Measurements from ENCODE around the gene ANKRD13C.

The ANKRD13C gene

DNA sequence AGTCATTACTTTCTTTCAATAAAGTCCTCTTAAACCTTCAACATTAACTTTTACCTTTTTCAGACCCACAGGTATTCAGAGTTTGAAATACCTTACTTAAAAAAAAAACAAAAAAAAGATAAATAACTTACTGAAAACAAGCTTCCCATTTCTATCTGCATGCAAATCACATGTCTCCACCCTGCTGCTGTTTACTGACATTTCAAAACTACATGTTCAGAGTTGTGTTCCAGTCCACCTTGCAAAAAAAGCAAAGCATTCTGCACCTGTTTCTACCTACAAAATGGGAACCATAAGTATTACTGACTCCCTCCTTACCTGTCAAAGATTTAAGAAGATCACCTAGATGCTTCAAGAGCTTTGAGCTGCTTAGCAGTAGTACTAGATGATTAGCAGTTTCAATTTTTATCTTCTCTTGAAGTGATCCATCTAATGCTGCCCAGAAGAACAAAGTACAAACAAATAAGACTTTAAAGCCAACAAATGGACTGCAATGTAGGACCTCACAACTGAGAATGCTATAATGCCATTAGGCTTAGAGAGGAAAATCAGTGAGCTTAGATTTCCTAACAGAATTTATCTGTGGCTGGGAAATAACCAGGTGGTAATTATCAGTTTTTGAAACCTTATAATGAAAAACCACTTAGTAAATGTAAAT, 61.2 kb downstream of the ANKRD13C start:
- no peak for DNase-seq (ENCODE audit: low spot score)

DNA sequence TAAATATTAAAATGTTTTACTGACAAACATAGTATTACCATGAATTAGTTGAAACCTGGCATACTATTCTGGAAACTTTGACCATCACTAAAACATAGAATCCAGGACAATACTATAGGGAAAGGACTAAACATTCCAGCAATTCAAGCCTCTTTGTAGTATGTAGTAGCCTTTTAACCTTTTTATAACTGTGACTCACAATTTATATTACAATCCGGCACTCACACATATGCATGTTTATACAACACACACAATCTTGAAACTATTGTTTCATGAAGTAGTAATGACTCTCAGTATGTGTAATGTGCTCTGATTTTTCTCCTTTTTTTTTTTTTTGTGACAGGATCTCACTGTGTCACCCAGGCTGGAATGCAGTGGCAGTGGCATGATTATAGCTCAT, 64.3 kb downstream of the ANKRD13C start:
- DNase-seq (ENCODE audit: low spot score) = no peak

DNA sequence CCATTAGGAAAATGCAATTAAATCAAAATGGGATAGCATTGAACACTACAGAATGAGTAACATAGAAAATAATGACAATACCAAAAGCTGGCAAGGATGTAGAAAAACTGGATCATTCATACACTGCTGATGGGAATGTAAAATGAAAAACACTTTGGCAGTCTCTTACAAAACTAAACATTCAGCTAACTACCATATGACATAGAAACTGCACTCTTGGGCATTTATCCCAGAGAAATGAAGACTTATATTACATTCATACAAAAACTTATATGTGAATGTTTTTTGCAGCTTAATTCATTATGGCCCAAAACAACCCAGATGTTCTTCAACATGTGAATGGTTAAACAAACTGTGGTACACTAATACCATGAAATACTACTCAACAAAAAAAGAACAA, 66.4 kb downstream of the ANKRD13C start:
- DNase-seq (ENCODE audit: low spot score) = no peak

DNA sequence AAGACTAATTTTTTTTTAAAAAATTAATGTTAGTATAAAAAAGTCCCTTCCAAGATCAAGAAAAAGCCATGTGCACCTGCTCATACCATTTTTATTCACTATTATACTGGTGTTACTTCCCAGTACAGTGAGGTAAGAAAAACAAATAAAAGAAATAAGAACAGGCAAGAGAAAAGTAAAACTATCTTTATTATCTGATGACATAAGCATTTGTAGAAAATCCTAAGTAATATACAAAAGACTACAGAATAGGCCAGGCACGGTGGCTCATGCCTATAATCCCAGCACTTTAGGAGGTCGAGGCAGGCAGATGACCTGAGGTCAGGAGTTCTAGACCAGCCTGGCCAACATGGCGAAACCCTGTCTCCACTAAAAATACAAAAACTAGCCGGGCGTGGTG, 68.1 kb downstream of the ANKRD13C start:
- DNase-seq (ENCODE audit: low spot score) = no peak

DNA sequence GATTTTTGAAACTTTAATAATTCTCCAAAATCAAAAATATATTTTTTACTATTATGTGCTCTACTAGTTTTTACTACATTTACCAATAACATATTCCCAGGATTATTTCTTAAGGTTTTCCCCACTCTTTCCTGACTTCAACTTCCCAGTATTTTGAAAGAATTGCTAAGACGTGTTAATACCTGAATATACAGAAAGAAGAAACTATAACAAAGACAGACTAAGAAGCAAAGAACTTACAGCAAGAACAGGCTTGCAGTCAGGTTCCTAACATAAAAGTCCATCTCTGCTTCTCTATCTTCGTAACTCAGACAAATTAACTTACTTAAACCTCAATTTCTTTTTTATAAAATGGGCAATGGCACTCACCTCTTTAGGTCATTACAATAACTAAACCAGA, 70.2 kb downstream of the ANKRD13C start:
- DNase-seq (ENCODE audit: low spot score) = no peak

DNA sequence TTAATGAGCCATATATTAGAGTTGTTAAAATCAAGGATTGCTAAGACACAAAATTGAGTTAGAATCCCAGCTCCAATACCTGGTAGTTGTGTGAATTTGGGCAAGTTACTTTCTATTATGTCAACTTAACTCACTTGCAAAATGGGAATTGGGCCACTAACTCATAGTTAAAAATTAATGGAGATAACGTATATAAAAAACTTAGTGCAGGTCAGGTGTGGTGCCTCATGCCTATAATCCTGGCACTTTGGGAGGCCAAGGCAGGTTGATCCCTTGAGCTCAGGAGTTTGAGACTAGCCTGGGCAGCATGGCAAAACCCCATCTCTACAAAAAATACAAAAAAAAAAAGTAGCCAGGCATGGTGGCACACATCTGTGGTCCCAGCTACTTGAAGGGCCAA, 75.8 kb downstream of the ANKRD13C start:
- DNase-seq (ENCODE audit: low spot score) = no peak

DNA sequence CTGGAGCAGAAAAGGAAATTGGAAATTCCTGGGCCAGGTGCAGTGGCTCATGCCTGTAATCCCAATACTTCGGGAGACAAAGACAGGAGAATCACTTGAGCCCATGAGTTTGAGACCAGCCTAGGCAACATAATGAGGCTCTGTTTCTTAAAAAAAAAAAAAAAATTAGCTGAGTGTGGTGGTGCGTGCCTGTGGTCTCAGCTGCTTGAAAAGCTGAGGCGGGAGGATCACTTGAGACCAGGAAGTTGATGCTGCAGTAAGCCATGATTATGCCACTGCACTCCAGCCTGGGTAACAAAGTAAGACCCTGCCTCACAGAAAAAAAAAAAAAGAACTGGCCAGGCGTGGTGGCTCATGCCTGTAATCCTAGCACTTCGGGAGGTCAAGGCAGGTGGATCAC, 76.6 kb downstream of the ANKRD13C start:
- DNase-seq (ENCODE audit: low spot score) = no peak

DNA sequence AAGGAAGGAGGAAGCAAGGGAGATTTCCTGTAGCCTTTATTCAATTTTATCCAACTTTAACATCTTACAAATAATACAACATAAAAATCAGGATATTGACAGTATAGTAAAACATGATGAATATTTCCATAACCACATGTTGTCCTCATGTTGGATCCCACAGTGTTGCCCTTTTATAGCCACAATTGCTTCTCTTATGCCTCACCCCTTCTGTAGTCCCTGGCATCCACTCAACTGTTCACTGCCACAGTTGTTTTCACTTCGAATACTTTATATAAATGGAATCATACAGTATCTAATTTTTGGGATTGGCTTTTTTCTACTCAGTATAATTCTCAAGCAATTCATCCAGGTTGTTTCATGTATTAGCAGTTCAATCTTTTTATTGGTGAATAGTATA, 88.6 kb downstream of the ANKRD13C start:
- DNase-seq (ENCODE audit: low spot score) = no peak

DNA sequence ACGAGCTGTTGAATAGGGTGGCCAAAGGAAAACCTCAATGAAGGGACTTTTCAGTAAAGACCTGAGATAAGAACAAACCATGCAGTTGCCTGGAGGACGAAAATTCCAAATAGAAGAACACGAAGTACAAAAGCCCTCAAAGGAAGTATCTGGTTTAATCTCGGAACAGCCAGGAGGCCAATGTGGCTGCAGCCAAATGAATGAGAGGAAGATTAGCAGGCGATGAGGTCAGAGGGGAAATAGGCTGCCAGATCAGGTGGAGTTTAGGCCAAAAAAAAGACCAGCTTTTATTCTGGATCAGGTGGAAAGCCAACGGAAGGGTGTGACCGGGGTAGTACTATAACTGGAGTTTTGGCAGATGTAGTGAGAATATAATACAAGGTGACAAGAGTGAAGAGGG, 89.7 kb downstream of the ANKRD13C start:
- DNase-seq (ENCODE audit: low spot score) = no peak

DNA sequence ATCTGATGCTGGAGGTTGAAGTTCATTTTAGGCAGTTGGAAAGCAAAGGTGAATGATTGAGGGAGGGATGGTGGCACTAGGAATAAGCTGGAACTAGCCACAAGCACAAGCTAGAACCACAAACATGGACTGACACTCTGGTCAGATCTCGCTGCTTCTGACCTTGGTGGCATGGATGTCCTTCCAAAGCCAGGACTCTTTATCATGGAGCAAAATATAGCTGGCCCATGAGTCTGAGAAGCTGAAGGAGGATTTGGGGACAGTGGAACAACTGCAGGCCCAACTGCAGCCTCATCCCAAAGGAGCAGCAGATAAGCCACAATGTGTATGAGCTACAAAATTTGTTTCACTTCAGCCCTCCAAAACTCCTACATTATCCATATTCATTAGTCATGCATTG, 97.9 kb downstream of the ANKRD13C start:
- DNase-seq (ENCODE audit: low spot score) = no peak

DNA sequence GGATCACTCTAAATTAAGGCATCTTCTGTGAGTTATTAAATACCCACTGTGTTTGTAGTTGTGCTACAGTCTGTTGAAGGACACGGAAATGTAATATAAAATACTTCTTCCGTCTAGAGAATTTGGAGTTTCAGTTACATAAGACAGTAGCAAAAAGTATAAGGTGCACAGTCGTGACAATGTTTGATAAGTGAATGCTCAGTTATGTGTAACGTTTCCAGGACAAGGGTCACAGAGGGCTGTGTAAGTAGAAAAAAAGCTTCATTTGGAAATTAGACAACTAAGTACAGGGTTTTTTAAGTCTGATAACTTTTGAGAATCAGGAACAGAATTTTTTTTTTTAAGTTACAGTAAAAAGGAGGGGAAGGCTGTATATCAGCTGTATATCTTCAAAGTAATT, 105.8 kb downstream of the ANKRD13C start:
- no peak for DNase-seq (ENCODE audit: low spot score)

DNA sequence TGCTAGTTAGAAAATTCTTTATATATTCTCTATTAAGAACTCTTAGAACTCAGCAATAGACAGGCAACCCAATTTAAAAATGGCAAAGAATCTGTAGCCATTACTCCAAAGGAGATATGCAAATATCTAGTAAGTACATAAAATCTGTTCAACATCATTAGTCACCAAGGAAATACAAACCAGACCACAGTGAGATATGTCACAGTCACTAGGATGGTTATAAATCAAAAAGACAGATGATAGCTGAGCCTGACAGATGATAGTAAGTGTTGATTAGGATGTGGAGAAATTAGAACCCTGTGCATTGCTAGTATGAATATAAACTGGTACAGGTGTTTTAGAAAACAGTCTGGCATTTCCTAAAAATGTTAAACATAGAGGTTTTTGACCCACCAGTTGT, 106.8 kb downstream of the ANKRD13C start:
- DNase-seq (ENCODE audit: low spot score) = no peak

DNA sequence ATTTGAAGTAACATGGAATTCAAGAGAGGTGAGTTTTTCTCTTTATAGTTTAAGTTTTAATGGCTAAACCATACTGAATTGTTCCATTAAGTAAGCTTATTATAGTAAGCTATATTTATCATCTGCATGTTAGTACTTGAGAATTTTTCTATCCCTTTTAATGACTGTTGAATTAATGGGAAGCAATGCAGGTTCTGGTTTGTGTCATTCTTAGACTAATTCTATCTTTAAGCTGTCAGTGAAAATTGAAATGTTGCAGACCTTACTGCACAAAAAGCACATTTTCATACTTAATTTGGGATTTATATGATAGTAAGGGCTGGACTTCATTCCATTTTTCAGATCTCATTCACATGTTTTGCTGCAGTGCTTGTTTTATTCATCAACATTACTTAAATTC, 107.4 kb downstream of the ANKRD13C start:
- no peak for DNase-seq (ENCODE audit: low spot score)

DNA sequence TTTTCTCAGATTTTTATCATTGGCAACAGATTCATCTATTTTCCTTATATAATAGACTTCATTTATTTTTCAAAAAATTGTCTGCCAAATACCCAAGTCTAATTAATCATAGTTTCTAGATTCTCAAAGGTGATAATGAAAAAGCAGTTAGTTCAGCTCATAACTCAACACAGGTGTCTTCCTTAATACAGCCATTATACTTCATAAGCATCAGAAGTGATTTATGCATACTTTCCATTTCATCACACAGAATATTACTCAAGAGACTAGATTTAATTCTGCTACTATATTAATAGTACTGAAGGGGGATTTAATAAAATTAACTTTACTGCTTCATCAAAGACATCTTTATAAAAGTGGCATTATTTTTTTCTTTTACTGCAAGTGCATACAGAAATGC, 114.6 kb downstream of the ANKRD13C start:
- DNase-seq (ENCODE audit: low spot score) = no peak

DNA sequence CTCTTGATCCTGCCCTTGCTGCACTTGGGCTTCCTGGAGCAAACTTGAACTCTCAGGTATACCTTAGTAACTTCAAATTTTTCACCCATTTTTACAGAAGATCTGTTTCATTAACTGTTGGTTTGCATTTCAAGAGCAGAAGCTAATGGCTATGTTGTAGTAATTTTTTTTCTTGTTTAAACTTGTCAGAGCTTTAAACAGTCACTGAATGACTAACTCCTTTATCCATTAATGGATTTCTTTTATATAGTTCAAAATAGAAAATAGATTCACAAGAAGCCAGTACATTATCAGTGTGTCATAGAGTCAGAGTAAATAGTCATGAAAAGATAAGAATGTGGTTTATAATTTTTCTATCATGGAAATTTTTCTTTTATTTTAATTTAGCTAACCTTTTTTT, 119.8 kb downstream of the ANKRD13C start:
- DNase-seq (ENCODE audit: low spot score) = no peak

DNA sequence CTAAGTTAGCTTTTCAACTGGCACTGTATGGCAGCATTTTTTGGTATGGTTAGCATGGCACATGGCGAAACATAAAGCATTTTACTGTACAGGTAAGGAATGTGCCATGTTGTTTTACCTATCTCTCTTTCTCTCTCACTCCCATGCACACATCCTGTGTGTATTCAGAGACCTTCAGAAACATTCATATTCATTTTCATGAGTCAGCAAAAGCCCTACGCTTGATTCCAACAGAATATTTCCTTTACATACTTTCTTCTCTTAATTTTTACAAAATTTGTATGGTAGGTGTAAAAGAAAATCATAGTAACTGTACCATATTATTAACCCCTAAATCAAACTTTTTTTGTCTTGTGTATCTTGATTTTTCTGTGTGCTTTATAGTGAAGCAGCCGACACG, 123.0 kb downstream of the ANKRD13C start:
- no peak for DNase-seq (ENCODE audit: low spot score)

DNA sequence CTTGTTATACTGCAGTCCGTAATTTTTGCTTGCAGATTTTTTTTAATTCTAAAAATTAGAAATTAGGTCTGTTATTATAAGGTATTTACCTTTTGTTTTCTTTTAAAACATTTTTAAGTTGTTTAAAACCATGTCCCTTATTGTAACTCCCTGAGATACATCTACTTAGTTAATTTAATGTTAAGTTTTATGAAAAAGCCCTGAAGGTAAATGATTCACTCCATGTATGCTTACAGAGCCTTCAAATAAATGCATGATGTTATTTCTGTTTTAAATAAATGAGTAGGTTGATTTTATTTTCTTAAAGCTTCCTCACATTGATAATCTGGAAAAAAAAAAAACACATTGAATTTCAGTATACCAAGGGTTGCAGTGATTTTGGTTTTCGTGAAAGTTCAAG, 125.9 kb downstream of the ANKRD13C start:
- no peak for DNase-seq (ENCODE audit: low spot score)

DNA sequence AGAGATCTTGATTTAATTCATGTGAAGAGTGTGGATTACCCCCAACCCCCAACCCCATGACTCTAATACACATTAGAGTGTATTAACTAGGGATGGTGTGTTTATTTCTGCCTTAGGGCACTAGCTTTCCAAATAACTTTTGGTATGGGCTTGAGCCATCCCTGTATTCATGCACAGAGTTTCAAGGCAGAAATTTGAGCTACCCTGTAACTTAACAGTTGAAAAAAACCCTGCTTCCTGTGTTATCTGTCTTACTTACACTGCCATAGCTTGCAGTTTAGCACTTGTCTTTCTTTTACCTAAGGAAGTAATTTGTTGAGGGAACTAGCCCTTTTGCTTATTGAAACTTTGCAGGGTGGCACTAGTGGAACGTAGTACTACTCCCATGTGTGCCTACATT, 127.1 kb downstream of the ANKRD13C start:
- DNase-seq (ENCODE audit: low spot score) = no peak

DNA sequence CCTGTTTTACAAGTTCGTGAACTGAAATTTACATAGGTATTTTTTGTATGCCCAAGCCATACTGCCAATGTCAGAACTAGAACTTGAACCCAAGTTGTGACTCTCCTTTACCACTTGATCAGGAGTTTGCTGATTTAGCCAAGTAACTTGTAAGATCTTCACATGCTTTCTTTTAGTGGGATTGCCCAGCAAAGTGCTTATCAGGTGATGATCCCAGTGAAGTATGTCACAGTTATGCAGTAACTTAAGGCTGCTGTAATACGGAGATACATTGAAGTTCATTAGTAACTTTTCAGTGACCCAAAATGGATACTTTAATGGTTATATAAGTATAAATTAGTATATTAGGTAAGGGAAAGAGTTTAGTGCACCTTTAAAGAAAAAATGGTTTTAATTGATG, 129.6 kb downstream of the ANKRD13C start:
- no peak for DNase-seq (ENCODE audit: low spot score)

DNA sequence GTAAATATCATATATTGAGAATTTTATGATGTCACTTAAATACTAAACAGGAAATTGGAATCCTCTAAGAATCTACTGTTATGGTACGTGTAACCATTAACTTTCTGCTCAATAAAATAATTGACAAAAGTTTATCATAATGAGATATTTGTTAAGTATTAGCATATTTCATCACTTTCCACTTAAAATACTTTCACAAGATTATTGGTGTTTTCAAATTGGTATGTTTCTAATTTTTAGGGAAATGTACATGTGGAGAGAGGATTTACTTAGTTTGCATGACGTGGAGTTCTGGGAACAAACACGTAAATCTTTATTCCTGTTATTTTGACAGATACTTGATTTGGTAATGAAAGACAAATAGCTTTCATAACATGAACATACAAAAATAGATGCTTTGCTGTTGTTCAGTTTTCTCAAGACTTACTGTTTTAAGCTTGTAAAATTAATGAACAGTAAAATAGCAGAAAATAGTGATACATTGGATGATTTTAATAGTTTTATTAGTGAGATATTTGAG, 131.7 kb downstream of the ANKRD13C start:
- DNase-seq (ENCODE audit: low spot score) = no peak

DNA sequence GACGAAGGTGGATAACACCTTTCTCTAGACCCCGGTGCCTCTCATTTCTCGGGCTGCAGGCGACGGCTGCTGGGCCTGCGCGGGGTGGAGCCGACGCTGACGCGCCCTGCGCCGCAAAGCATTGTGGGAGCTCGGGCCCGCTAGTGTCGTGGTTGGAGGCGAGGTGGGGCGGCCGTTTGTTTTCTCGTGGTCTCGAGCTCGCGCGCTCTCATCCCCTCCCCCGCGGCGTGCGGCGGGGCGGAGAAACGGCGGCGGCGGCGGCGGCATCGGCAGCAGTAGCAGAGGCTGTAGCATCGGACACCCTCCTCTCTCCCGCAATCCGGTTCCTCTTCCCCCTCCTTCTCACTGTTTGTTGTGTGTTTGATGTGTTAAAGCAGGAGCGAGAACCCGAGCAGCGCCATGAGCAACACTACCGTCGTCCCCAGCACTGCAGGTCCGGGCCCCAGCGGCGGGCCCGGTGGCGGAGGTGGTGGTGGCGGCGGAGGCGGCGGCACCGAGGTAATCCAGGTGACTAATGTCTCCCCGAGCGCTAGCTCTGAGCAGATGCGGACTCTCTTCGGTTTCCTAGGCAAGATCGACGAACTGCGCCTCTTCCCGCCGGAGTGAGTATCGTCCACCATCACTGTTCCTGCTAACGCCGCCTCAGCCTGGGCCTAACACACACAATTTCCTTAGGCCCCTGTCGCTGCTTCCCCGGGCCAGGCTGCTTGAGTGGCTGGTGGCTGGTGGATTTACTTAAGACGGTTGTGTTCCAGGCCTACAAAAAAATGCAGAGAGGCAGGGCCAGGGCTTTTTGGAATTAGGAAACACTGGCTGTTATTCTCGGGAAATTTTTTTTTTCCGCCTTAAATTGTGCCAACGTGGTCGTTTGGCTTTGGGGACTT, 133.0 kb downstream of the ANKRD13C start, which contains the start of gene SRSF11:
Gene SRSF11 (plus strand): TSS at position 143 of the 884 bp plus-strand sequence. CDS start 257 bp downstream, at position 400.
- peak; percentile 85 for DNase-seq (ENCODE audit: low spot score)

DNA sequence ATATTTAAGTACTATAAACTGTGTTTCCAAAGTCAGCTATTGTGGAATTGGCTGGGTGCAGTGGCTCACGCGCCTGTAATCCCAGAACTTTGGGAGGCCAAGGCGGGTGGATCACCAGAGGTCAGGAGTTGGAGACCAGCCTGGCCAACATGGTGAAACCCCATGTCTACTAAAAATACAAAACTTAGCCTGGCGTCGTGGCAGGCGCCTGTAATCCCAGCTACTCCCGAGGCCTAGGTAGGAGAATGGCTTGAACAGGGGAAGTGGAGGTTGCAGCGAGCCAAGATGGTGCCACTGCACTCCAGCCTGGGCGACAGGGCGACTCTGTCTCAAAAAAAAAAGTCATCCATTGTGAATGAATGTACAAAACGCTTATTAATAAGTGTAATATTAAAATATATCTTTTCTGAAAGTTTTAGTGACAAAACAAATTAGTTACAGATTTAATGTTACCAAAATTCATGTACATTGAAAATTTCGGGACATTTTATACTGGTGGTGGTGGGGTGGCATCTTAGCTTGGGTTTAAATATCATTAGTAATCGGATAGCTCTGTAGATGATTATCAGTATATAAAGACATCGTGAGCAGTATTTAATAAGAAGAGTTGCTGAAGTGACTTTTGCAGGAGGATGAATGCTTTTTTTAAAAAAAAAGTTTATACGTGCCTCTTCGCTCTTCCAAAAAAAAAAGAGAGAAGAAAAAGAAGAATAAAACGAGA, 133.8 kb downstream of the ANKRD13C start:
- no peak for DNase-seq (ENCODE audit: low spot score)

DNA sequence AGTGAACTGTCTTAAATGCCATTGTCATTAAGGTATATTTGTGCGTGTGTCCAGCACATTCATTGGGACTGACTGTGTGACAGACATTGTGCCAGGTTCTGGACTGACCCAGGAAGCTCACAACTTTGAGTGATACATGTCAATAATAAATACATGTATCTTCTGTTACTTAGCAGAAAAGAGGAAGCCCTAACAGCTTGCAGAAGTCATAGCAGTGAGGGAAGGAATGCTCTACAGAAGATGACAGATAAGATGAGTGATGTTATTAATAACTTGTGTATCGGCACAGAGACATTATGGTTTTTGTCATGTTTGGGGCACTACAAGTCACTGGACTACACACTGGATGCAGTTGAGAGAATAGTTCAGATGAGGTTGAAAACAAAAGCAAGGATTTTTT, 134.5 kb downstream of the ANKRD13C start:
- DNase-seq (ENCODE audit: low spot score) = no peak

All from pons (tissue), 1 donor.